Measurements from ENCODE around the gene CNIH4. TPM values are rescaled to one million over a fixed set of nuclear protein-coding genes. Genes with fewer than 3 reads are reported as not detected.
"Not testable (repeated sequence)": the region's sequence is repeated elsewhere in the genome, so short reads cannot be mapped to it uniquely, and the experiment has no call there.

CNIH4 gene
- total RNA-seq, 2 donors from 2014 or later, result 36.3 to 53.5 TPM

DNA sequence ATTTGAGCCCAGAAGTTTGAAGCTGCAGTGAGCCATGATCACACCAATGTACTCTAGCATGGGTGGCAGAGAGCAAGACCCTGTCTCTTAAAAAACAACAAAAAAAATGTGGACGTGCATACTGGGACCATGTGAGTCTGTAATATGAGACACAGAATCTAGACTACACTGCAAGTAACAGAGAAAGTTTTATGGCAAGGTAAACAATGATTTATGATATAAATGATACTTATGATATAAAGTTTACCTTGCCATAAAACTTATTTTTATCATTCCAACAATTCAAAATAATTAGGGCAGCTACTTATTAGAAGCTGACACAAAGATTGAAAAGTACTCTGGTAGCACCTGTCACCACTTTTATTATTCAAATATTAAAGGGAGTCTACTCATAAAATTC lies 43.2 kb downstream of the CNIH4 start:
- Mint-ChIP-seq H3K36me3 (peaks cover 11% of the 10 kb centered on the region), H3K4me3 (no peak overlapping the region), H3K27me3 (no peaks in the 10 kb centered on the region), H3K9me3 (no peaks in the 10 kb centered on the region), H3K4me1 (ENCODE audit: low read depth in 2 of 2) (peaks cover 0 to 9% of the 10 kb centered on the region in 2 donors), H3K27ac (no peak overlapping the region)
- ATAC-seq, result no peak
- no peak for DNase-seq (ENCODE audit: low spot score)

DNA sequence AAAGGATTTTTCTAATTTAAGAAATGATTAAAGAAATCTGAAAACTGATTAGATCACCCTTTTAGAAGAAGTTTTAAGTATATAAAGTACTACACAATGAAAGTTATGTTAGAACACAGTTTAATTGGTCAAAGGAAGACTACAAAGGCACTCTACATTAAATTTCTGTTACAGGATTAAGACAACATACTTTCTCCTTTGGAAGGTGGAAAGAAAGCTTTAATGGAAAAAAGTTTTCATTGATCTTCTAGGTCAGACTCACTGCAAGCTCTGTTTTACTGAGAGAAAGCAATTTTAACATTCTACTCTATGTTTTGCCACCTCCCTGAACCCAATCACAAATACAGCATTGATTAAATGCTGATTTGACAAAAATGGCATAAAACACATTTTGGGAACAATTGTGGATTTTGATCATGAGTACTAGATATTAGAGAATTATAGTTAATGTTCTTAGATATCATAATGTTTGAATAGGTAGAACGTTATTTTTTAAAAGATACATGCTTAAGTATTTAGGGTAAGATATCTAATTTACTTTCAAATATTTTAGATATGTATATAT lies 45.9 kb downstream of the CNIH4 start:
- H3K27ac Mint-ChIP-seq, result peak overlapping the region in 1 of 2 donors; percentile 27
- no peak for DNase-seq (ENCODE audit: low spot score)

DNA sequence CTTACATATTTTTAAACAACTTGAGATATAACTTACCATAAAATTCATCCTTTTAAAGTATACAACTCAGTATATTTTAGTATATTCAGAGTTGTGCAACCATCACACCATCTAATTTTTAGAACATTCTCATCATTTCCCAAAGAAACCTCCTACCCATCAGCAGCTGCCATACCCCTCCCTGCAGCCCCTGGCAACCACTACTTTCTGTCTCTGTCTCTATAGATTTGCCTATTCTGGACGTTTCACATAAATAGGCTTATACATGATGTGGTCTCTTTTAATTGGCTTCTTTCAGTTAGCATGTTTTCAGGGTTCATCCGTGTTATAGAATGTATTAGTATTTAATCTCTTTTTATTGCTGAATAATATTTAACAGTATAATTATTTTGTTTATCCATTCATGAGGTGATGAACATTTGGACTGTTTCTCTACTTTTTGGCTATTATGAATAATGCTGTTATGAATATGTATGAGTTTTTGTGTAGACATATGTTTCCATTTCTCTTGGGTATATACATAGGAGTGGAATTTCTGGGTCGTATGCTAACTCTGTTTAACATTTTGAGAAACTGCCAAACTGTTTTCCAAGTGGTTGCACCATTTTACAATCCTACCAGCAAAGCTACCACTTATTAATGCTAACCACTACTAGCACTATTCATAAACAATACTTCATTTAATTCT lies 48.4 kb downstream of the CNIH4 start:
- peak overlapping the region in 1 of 2 donors; percentile 9 for H3K27ac Mint-ChIP-seq
- DNase-seq (ENCODE audit: low spot score) (no peak), ATAC-seq (no peak)
- H3K36me3 Mint-ChIP-seq, result peaks cover 16% of the 10 kb centered on the region
- no peaks in the 10 kb centered on the region for H3K27me3 Mint-ChIP-seq
- no peak overlapping the region for H3K4me3 Mint-ChIP-seq
- no peaks in the 10 kb centered on the region for H3K9me3 Mint-ChIP-seq
- H3K4me1 Mint-ChIP-seq (ENCODE audit: low read depth in 2 of 2), result peaks cover 19 to 21% of the 10 kb centered on the region in 2 donors

More for the DNA sequence above, 45.9 kb downstream of the CNIH4 start:
- H3K4me1 Mint-ChIP-seq (ENCODE audit: low read depth in 2 of 2), result peaks cover 13 to 19% of the 10 kb centered on the region in 2 donors
- ATAC-seq, result no peak
- H3K27me3 Mint-ChIP-seq, result no peaks in the 10 kb centered on the region
- no peaks in the 10 kb centered on the region for H3K9me3 Mint-ChIP-seq
- H3K36me3 Mint-ChIP-seq, result peaks cover 10% of the 10 kb centered on the region
- no peak overlapping the region for H3K4me3 Mint-ChIP-seq

DNA sequence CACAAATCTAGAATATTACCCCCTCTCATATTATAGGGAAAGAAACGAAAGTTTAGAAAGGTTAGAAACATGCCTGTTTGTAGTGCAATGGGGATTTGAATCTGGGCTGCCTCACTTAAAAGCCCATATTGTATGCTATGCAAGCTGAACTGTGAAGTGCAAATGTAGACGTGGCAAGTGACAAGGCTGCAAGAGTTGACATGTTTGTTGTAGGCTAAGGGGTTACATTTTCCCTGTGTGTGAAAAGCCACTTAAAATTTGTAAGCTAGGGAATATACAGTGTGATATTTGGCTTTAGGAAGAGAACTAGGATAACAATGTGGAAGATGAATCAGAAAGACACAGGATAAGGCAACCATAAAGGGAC lies 48.9 kb downstream of the CNIH4 start:
- Mint-ChIP-seq H3K4me1 (ENCODE audit: low read depth in 2 of 2) (peaks cover 19 to 21% of the 10 kb centered on the region in 2 donors), H3K9me3 (no peaks in the 10 kb centered on the region), H3K4me3 (no peak overlapping the region), H3K36me3 (peaks cover 16% of the 10 kb centered on the region), H3K27me3 (no peaks in the 10 kb centered on the region), H3K27ac (peak overlapping the region; percentile 7 to 9)
- ATAC-seq (no peak), DNase-seq (ENCODE audit: low spot score) (no peak)

DNA sequence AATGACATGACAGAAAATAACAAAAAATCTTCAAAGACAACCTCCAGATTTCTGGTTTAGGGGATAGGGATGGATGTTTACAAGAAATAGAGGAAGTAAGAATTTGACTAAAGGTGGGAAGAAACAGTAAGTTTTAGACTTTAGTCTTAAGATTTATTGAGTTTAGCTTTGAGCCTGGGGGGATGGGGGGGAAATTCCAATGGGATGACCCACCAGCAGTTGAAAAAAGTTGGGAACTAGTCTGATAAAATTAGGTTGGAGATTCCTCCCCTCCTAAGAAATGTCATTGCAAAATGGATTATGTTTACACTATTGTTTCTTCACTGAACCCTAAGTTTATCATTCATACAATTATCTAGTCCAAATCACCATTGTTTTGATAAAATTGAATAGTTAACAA lies 49.5 kb downstream of the CNIH4 start:
- Mint-ChIP-seq H3K4me3 (no peak overlapping the region), H3K36me3 (peaks cover 16% of the 10 kb centered on the region), H3K9me3 (no peaks in the 10 kb centered on the region), H3K27me3 (no peaks in the 10 kb centered on the region), H3K27ac (peak overlapping the region; percentile 7 to 9), H3K4me1 (ENCODE audit: low read depth in 2 of 2) (peaks cover 19 to 21% of the 10 kb centered on the region in 2 donors)
- DNase-seq (ENCODE audit: low spot score), result no peak
- ATAC-seq, result no peak

DNA sequence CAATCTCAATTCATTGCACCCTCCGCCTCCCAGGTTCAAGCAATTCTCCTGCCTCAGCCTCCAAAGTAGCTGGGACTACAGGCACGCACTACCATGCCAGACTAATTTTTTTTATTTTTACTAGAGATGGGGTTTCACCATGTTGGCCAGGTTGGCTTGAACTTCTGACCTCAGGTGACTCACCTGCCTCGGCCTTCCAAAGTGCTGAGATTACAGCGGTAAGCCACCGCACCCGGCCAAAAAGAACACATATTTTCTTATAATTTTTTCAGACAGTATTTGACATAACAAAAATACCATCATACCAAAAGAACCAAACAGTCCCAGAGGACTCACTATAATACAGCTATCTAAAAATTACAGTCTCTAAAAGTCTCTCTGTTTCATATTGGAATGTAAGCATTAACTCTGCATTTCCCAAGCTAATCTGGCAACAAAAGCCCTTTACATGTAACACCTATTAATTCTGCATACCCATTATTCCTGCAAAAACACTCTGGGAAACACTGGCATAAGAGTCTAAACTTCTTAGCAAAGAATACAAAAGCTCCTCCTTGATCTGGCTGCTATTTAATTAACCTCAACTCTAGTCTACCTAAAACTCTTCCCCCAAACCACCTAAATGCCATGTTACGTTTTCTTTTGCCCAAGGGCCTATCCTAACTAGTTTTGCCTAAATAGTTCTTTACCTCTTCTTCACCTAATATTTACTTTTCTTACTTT lies 51.1 kb downstream of the CNIH4 start:
- ATAC-seq (no peak), DNase-seq (ENCODE audit: low spot score) (no peak)
- H3K4me1 Mint-ChIP-seq (ENCODE audit: low read depth in 2 of 2), result peaks cover 19% of the 10 kb centered on the region in 2 donors
- H3K36me3 Mint-ChIP-seq, result peaks cover 16% of the 10 kb centered on the region
- peak overlapping the region in 1 of 2 donors; percentile 1 for H3K27ac Mint-ChIP-seq
- H3K9me3 Mint-ChIP-seq, result no peaks in the 10 kb centered on the region
- no peak overlapping the region for H3K4me3 Mint-ChIP-seq
- H3K27me3 Mint-ChIP-seq, result no peaks in the 10 kb centered on the region

DNA sequence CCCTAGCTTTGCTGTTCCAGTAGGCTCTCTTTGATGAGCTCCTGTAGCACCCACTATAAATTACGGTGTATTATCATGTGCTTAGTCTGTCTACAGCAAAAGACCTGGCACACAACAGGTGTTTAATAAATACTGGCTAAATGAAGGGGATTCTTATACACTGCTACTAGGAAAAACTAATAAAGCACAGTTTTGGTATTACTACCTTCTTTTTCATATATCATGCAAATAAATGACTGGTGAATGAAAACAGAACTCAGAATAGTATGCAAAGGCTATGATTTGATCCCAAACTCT lies 51.6 kb downstream of the CNIH4 start:
- peaks cover 19% of the 10 kb centered on the region in 2 donors for H3K4me1 Mint-ChIP-seq (ENCODE audit: low read depth in 2 of 2)
- ATAC-seq (no peak), DNase-seq (ENCODE audit: low spot score) (no peak)
- H3K27me3 Mint-ChIP-seq, result no peaks in the 10 kb centered on the region
- H3K9me3 Mint-ChIP-seq, result no peaks in the 10 kb centered on the region
- peak overlapping the region in 1 of 2 donors; percentile 1 for H3K27ac Mint-ChIP-seq
- peaks cover 16% of the 10 kb centered on the region for H3K36me3 Mint-ChIP-seq
- H3K4me3 Mint-ChIP-seq, result no peak overlapping the region

DNA sequence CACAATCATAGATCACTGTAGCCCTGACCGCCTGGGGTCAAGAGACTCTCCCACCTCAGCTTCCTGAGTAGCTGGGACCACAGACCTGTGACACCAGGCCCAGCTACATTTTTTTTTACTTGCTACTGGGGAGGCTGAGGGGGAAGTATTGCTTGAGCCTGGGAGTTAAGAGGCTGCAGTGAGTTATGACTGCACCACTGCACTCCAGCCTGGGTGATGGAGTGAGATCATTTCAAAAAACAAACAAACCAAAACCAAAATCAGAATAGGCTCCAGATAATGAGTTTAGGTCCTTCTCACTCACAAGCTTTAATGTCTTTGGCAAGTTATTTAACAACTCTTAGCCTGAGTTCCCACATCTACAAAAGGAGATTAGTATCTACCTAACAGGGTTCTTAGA lies 55.1 kb downstream of the CNIH4 start:
- H3K4me3 Mint-ChIP-seq, result no peak overlapping the region
- H3K27ac Mint-ChIP-seq, result peak overlapping the region in 1 of 2 donors; percentile 51
- H3K9me3 Mint-ChIP-seq, result no peaks in the 10 kb centered on the region
- H3K27me3 Mint-ChIP-seq, result no peaks in the 10 kb centered on the region
- H3K36me3 Mint-ChIP-seq, result peaks cover 16% of the 10 kb centered on the region
- DNase-seq (ENCODE audit: low spot score), result no peak
- H3K4me1 Mint-ChIP-seq (ENCODE audit: low read depth in 2 of 2), result peaks cover 12 to 13% of the 10 kb centered on the region in 2 donors
- ATAC-seq, result peak; percentile 43 to 72

DNA sequence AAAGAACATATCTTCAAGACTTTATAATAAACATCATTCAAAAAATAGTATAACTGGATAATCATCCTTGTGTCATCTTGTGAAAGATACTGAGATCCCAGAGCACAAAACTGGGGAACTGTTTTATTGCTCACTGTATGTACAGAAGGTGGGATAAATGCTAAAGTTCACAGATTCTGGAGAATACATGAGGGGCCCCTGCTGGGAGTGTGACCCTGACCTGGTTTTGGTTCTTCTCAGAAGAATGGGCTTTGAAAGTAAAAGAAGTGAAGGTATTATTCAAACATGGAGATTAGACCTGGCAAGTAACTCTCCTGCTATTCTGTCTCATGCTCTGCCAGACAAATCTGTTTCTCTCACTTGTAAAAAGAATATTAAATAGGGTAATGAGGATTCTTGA lies 63.4 kb downstream of the CNIH4 start:
- Mint-ChIP-seq H3K4me3 (no peak overlapping the region), H3K27me3 (no peaks in the 10 kb centered on the region), H3K27ac (no peak overlapping the region), H3K4me1 (ENCODE audit: low read depth in 2 of 2) (peaks cover 11 to 17% of the 10 kb centered on the region in 2 donors), H3K9me3 (no peaks in the 10 kb centered on the region), H3K36me3 (peaks cover 45% of the 10 kb centered on the region)
- DNase-seq (ENCODE audit: low spot score) (no peak), ATAC-seq (no peak)

DNA sequence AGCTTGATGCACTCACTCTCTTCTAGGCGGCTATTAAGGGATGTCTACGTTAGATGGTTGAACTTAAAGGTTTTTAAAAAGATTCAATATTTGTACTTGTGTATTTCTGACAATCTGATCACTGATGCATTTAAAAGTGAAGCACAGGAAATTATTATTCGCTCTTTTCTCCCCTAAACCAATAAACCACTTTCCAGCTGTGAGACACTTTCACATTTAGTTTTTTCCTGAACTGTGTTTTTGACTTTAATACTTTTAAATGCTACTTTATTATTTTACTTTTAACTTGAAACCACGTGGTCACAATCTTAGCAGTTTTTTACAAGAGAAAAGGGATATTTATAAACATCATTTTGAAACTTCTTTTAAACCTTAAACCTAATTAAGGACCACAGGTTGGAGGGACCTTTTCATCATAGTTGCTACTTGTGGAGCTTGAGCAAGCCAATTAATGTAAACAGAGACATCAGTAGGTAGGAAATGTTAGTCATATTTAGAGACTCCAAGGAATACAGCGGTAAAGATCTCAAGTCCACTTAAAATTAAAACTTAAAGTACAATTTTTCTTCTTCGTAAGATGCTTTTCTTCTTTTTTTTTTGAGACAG lies 68.7 kb downstream of the CNIH4 start:
- DNase-seq (ENCODE audit: low spot score), result no peak
- H3K27me3 Mint-ChIP-seq, result no peaks in the 10 kb centered on the region
- ATAC-seq, result no peak
- peaks cover 27% of the 10 kb centered on the region for H3K36me3 Mint-ChIP-seq
- no peaks in the 10 kb centered on the region for H3K9me3 Mint-ChIP-seq
- peaks cover 20 to 30% of the 10 kb centered on the region in 2 donors for H3K4me1 Mint-ChIP-seq (ENCODE audit: low read depth in 2 of 2)
- H3K27ac Mint-ChIP-seq, result peak overlapping the region; percentile 50 to 69
- H3K4me3 Mint-ChIP-seq, result no peak overlapping the region

DNA sequence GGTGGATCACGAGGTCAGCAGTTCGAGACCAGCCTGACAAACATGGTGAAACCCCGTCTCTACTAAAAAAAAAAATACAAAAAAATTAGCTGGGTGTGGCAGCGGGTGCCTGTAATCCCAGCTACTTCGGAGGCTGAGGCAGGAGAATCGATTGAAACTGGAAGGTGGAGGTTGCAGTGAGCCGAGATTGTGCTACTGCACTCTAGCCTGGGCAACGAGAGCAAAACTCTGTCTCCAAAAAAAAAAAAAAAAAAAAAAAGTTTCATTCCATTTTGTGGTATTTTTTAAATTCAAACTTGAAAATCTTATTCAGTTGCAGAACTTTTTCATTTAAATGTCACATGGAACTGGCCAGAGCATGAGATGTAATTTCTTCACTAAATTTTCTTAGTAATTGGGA lies 70.2 kb downstream of the CNIH4 start:
- Mint-ChIP-seq H3K4me1 (ENCODE audit: low read depth in 2 of 2) (peaks cover 32 to 38% of the 10 kb centered on the region in 2 donors), H3K27ac (peak overlapping the region in 1 of 2 donors; percentile 33), H3K36me3 (peaks cover 28% of the 10 kb centered on the region)
- not testable (repeated sequence) for H3K9me3 Mint-ChIP-seq; ATAC-seq; H3K4me3 Mint-ChIP-seq; DNase-seq (ENCODE audit: low spot score); H3K27me3 Mint-ChIP-seq

DNA sequence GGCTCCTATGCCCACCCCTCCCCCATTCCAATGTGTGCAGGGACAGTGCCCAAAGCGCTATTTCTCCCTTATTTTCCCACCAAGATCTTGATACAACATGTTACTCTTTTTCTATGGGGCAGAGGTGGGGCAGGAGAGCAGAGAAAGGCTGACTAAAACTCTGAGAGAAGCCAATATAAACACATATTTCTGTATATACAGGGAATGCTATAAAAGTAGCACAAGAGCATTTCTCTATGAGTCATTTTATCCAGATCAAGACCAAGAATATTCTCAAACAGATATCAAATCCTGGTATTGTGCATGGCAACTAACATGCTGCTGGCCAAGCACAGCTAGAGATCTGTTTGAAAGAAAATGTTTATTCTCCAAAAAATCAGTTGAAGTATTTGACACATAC lies 70.7 kb downstream of the CNIH4 start:
- Mint-ChIP-seq H3K4me3 (no peak overlapping the region), H3K27ac (peak overlapping the region in 1 of 2 donors; percentile 33), H3K27me3 (no peaks in the 10 kb centered on the region), H3K9me3 (no peaks in the 10 kb centered on the region), H3K4me1 (ENCODE audit: low read depth in 2 of 2) (peaks cover 36 to 38% of the 10 kb centered on the region in 2 donors), H3K36me3 (peaks cover 24% of the 10 kb centered on the region)
- DNase-seq (ENCODE audit: low spot score), result no peak
- no peak for ATAC-seq

DNA sequence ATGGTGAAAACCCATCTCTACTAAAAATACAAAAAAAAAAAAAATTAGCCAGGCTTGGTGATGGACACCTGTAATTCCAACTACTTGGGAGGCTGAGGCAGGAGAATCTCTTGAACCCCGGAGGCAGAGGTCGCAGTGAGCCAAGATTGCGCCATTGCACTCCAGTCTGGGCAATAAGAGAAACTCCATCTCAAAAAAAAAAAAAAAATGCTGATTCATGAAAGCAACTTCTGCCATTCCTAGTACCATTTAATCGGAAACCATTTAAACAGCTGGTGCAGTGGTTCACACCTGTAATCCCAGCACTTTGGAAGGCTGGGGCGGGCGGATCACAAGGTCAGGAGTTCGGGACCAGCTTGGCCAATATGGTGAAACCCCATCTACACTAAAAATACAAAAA lies 72.0 kb downstream of the CNIH4 start:
- H3K27ac Mint-ChIP-seq, result peak overlapping the region; percentile 62 to 76
- H3K27me3 Mint-ChIP-seq; DNase-seq (ENCODE audit: low spot score); ATAC-seq; H3K9me3 Mint-ChIP-seq: not testable (repeated sequence)
- peaks cover 48 to 49% of the 10 kb centered on the region in 2 donors for H3K4me1 Mint-ChIP-seq (ENCODE audit: low read depth in 2 of 2)
- peak overlapping the region; percentile 16 for H3K4me3 Mint-ChIP-seq
- peaks cover 26% of the 10 kb centered on the region for H3K36me3 Mint-ChIP-seq

Data from natural killer cell treated with Interleukin-12 subunit alpha and Interleukin-12 subunit beta and Interleukin-15 and Interleukin-18, amount 100 ng/mL, for 72 hours (primary cell).